HG03280 (cell line): ENCODE measurements around the gene LAMA2.
"Not testable (repeated sequence)": the region's sequence is repeated elsewhere in the genome, so short reads cannot be mapped to it uniquely, and the experiment has no call there.

ENCODE experiments used
- ATAC-seq: cut with Tn5 transposase; IDR thresholded peaks from one replicate; pipeline ENCODE4 v1.9.1; 2021; ENCODE audit warnings: mild to moderate bottlenecking, moderate library complexity; ENCODE audit not compliant: unreplicated experiment

LAMA2 gene

DNA sequence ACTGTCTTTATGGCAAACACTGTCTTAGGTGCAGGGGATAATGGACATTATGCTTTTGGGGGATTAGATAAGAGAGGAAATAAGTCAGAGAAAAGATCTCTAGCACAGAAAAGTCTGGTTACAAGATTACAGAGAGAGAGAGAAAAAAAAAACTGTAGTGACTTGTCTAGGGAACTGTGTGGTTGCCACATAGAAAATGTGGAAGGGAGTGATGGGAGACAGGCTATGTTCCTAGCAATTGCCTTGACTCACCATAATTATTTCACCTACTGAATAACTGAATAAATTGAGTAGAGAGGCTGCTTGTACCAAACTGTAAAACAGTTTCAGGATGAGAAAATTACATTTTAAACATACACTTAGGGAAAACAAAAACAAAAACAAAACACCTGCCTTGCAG, 229.7 kb downstream of the LAMA2 start:
- no peak for ATAC-seq

DNA sequence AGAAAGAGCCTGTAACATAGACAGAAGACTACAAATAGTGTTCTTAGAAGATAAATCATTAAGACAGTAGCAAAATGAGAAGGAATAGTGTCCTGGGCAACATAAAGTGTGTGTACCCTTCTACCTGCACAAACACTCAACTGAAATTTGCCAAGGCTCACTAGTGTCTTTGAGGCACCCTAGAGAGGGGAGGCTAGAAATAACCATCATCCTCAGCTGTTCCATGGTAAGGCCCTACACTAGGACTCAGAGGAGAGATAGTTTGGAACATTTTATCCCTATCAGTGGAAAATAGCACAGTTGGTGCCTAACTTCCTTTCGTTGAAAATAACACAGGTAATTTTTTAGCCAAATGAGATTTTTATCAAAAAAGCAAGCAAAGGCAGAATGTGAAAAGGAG, 230.7 kb downstream of the LAMA2 start:
- no peak for ATAC-seq

DNA sequence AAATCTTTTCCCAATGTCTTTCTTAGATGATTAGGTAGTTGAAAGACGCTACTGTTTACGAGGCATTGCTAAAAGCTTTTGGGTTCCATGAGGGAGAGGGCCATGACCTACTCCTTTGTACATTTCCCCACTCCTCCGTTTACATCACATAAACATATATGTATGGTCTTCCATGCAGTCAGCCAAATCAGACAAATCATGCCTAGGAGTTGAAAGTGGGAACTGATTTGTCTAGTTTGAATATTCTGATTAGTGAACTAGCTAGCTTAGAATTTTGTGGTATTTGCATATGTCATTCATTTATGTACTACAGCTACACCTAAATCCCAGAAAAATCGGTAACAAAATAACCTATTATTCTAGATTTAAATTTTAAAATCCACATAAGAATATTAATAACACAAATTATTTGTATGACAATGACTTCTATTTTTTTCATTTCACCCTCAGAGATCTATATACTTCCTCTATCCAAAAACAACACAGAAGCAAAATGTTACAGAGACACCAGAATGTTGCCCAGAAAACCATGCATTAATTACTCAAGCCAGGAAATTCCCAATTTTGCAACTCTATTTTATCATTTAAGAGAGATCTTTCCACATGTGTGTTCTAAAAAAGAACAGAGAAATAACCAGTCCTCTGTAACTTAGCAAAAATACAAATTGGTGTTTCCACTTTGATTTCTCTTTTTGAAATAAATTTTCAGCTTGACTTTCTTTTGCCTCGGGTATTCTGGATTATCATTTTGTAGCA, 231.9 kb downstream of the LAMA2 start:
- ATAC-seq = no peak

DNA sequence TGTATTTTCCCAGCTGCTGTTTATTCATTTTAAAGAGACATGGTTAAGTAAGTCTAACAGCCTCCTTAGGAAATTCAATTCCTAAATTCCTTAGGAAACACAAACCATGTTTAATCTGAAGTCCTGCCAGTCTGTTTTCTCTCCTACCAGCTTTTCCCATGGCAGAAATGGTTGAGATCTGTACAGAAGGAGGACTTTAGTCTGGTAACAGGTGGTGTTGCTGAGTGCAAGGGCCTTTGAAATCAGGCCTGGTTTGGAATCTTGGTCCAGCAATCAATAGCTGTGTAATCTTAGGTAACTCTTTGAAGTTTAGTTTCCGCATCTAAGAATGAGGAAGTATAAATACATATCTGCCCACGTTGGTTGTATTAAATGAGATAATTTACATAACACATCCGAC, 232.5 kb downstream of the LAMA2 start:
- ATAC-seq = no peak

- no peak for ATAC-seq
These were observed 234.4 kb downstream of the LAMA2 start for GRCh38 chr6:129117355-129117754.

DNA sequence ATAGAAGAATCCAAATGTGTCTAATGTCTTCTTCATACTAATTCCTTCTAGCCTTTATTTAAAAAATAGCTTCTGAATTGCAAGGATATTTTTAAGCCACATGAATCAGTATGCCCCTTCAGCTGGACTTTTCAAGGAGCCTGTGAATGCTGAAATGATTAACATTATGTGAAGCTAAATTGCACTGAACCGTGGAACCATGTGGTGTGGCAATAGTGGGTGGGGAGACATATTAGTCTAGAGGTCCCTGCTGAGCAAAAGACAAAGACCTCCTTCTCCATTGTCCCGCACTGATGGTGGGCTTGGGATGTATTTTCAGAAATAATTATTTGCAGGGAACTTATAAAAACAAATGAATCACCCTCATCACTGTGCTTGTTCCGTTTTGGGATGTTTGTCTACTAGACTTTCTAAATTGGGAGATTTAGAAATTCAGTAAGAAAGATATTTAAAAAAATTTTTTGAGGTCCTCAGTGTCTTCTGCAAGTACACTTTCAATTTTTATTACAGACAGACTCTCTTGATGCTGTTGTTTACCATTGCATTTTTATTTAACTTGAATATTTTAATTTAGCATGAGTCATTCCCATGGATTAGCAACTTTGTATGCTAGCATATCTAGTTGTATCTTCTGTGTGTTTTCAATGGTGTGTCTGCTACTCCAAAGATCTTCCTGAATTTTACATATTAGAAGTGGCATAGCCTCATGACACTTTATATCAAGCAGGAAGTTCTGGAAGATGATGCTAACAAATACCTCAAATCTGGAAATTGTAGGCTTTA, 238.1 kb downstream of the LAMA2 start:
- no peak for ATAC-seq

DNA sequence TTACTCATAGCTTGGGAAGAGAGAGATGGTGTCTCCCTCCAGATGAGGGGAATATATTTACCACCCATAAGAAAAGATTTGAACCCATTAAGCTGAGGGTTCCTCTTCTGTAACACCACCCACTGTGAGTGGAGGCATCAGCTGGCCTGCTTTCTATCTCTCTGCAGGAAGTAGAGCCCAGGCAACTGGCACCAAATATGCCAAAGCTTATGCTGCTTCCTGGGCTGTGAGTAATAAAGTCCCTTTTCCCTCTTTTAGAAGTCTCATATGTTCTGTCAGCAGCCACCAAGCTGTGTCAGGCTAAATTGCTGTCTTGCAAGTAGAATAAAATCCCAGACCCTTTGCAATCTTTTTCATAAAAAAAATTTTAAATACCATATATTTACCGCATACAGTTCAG, 241.4 kb downstream of the LAMA2 start:
- no peak for ATAC-seq

GRCh38 chr6:129130106-129130505, 247.2 kb downstream of the LAMA2 start:
- ATAC-seq = no peak

GRCh38 chr6:129130959-129131681, 248.2 kb downstream of the LAMA2 start:
- no peak for ATAC-seq

DNA sequence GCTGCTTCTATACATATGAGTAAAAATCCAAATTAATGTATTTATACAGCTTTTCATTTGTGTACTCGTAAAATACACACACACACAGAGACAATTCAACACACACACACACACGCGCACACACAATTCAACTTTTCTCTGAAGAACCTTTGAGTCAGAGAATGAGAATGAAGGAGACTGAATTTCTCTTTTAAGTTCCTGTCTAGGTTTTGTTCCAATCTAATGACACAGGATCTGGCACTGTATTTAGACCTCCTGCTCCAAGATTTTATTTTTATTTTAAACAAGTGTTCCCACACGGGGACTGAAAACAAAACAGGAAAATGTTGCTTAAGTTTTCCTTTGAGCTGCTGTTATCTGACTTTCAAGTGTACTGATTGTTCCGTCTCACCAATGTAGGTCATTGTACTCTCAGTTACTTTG, 250.8 kb downstream of the LAMA2 start:
- no peak for ATAC-seq

DNA sequence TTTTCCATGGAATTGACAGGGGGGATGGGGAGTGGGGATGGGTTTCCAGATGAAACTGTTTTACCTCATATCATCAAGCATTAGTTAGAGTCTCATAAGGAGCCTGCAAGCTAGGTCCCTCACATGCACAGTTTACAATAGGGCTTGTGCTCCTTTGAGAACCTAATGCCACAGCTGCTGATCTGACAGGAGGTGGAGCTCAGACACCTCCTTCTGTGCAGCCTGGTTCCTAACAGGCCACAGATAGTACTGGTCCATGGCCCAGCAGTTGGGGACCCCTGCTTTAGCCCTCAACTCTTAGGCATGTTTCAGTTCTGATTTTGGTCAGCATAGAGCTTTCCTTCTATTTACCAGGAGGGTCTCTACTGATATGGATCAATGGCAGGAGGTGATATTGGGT, 251.6 kb downstream of the LAMA2 start:
- ATAC-seq = no peak

- no peak for ATAC-seq
These were observed 252.5 kb downstream of the LAMA2 start for GRCh38 chr6:129135451-129135850.

GRCh38 chr6:129136751-129137150, 253.8 kb downstream of the LAMA2 start:
- ATAC-seq = no peak

DNA sequence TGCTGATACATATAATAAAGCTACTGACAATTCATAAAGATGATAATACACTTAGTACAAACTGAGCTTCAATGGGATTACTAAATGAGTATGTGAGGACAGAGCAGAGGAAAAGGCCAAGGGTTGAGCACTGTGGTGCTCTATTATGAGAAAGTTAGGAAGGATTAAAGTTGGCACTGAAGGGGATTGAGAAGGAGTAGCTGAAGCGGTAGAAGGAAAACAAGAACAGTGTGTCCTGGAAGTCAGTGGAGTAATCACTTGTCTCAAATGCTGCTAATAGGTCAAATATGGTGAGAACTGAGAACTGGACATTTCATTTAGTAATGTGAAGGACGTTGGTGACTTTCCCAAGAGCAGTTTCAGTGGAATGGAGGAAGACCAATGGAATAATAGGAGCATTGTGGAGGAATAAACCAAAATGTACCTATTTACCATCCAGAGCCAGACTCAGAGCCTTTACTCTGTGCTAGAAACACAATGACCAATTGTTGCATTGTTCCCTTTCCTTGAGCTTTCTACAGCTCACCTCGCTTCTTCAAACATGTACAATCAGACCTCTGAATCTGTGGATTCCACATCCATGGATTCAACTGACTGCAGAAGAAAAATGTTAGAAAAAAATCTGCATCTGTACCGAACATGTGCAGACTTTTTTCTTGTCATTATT, 255.9 kb downstream of the LAMA2 start:
- ATAC-seq = no peak

- no peak for ATAC-seq
These were observed 257.6 kb downstream of the LAMA2 start for GRCh38 chr6:129140526-129140925.

DNA sequence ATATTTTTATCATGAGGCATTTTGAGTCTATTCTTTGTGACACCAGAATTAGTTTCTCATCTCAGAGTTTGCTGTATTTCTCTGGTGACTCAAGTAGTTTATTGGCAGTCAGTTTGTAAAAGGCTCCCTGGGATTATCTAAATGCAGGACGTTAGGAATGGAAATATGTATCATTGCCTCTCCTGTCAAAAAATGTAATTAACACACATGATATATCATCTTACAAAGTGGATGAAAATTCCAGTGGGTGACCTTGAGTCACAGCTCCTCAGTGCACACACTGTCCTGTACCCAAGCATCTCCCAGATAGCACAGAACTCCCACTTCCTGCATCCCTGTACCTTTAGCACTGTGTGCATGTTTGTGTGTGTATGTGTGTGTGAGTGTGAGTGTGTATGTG, 258.6 kb downstream of the LAMA2 start:
- ATAC-seq = no peak

DNA sequence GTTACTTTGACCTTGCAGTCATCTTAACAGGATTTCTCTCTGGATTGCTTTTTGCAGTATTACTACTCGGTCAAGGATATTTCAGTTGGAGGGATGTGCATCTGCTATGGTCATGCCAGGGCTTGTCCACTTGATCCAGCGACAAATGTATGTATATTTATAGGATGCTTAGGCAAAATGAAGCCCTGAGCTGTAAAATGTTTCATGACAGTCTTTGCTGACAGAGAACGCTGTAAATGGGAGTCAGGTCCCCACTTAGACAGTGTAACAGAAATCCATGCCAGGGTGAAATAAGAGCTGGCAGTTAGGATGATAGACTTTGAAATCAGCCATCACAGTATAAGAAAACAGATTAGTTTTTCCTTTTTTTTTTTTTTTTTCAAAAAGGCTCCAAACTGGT, 264.0 kb downstream of the LAMA2 start:
- no peak for ATAC-seq

GRCh38 chr6:129150507-129150906, 267.6 kb downstream of the LAMA2 start:
- no peak for ATAC-seq

DNA sequence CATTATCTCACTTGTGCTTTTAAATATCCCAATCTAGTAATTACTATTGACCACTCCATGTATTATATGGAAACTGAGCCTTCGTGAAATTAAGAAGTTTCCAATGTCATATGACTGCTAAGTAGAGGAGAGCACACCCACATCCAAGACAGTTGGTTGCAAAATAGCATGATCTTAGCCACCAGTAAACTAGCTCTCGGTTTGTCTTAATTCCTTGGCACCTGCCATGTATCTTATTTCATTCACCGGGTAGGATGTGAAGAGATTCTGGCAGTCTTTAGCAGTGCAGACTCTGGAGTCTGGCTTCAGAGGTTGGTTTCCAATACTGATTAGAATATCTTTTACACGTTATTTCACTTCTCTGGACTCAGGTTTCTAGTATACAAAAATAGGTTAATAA, 270.3 kb downstream of the LAMA2 start:
- ATAC-seq = no peak

- ATAC-seq = not testable (repeated sequence)
These were observed 276.3 kb downstream of the LAMA2 start for GRCh38 chr6:129159242-129159641.

DNA sequence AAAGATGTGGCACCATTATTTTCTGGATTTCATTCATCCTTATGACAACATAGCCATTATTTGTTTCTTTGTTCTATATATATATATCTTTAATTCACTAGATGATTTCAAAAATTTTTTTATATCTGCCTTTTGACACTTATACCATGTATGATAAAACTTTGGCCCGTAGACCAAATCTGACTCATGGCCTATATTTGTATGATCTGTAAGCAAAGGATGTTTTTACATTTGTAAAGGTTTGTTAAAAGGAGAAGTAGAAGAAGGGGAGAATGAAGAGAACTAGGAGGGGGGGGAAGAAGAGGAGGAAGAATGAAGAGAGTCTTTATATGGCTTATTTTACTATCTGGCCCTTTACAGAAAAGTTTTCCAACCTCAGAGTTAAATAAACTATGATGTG, 279.7 kb downstream of the LAMA2 start:
- no peak for ATAC-seq
